GM12872 (cell line): Measurements from ENCODE around the gene APH1B.

ENCODE experiments used
- CTCF ChIP-seq: IDR thresholded peaks from 3 replicates; pipeline ENCODE4 v1.5.1; 2011; ENCODE audit warnings: low read depth, mild to moderate bottlenecking, low read length, moderate library complexity; ENCODE audit not compliant: insufficient read depth

The APH1B gene

GRCh38 chr15:63234451-63234870, 42.9 kb upstream of the APH1B start:
- TF ChIP-seq CTCF = no peak

- no peak for TF ChIP-seq CTCF
These were observed 41.1 kb upstream of the APH1B start for GRCh38 chr15:63236272-63236671.

GRCh38 chr15:63238171-63238570, 39.2 kb upstream of the APH1B start:
- no peak for TF ChIP-seq CTCF

- no peak for TF ChIP-seq CTCF
These were observed 38.6 kb upstream of the APH1B start for GRCh38 chr15:63238796-63239195.

- TF ChIP-seq CTCF = no peak
These were observed 37.3 kb upstream of the APH1B start for GRCh38 chr15:63240109-63240508.

- TF ChIP-seq CTCF = no peak
These were observed 36.1 kb upstream of the APH1B start for GRCh38 chr15:63241316-63241715.

GRCh38 chr15:63243101-63243500, 34.3 kb upstream of the APH1B start:
- no peak for TF ChIP-seq CTCF

- no peak for TF ChIP-seq CTCF
These were observed 33.6 kb upstream of the APH1B start for GRCh38 chr15:63243776-63244175.
